Endothelial cell of umbilical vein (primary cell): ENCODE data around the gene OR13J1. TPM values are rescaled to one million over a fixed set of nuclear protein-coding genes. Genes with fewer than 3 reads are reported as not detected.

ENCODE experiments used
- BruUV-seq: library from RNA; stranded (reverse); fragments of 400-500 nt; replicated peaks from 2 replicates; lab custom pipeline; 2021; lab: Mats Ljungman, UMichigan
- CTCF ChIA-PET: fragments of 300-600, 350-600 bp; sonication (Branson Sonifier 250); formaldehyde crosslinking; loops from one replicate; lab custom pipeline; 2021; ENCODE audit warnings: antibody characterized with exemption, inconsistent platforms; lab: Charles Lee
- POLR2A ChIA-PET: fragments of 300-600, 350-600 bp; sonication (Branson Sonifier 250); formaldehyde crosslinking; loops from one replicate; lab custom pipeline; 2021; ENCODE audit warnings: antibody characterized with exemption, inconsistent platforms; lab: Charles Lee
- DNase-seq: peaks from one replicate; pipeline ENCODE4 v3.0.0-alpha.2; 2011; ENCODE audit warnings: low read depth, low spot score
- FAIRE-seq: peaks from 2 replicates; lab custom pipeline; 2011; peaks lifted over from hg19 to GRCh38; lab: Jason Lieb, UNC
- H2AFZ ChIP-seq: 2 replicates; pipeline ENCODE4 v1.6.0; 2012; ENCODE audit warnings: low read depth, low read length, control low read depth, inconsistent platforms
- H3K27ac ChIP-seq: 2 replicates; pipeline ENCODE4 v1.5.1; 2011; ENCODE audit warnings: low read depth, mild to moderate bottlenecking, control low read depth, low read length, moderate library complexity; ENCODE audit not compliant: insufficient read depth
- H3K27me3 ChIP-seq, 2 experiments: 2 replicates each; pipeline versions ENCODE4 v1.6.0 to v1.6.1; 2011; ENCODE audit warnings: low read length in 2 of 2, mixed read lengths in 1 of 2; ENCODE audit not compliant: control insufficient read depth in 2 of 2, insufficient read depth in 2 of 2
- H3K36me3 ChIP-seq, 2 experiments: 2 replicates in 1 of 2; 3 replicates in 1 of 2; pipeline ENCODE4 v1.5.1; 2011; ENCODE audit warnings: low read length in 2 of 2, mild to moderate bottlenecking in 1 of 2, moderate library complexity in 1 of 2; ENCODE audit not compliant: control insufficient read depth in 2 of 2, insufficient read depth in 2 of 2; ENCODE audit errors: extremely low read depth in 1 of 2
- H3K4me1 ChIP-seq: 3 replicates; pipeline ENCODE4 v1.5.1; 2011; ENCODE audit warnings: mild to moderate bottlenecking, low read length; ENCODE audit not compliant: control insufficient read depth, insufficient read depth; ENCODE audit errors: extremely low read depth
- H3K4me2 ChIP-seq: 2 replicates; pipeline ENCODE4 v1.6.1; 2011; ENCODE audit warnings: low read length, control low read depth, mixed read lengths; ENCODE audit not compliant: insufficient read depth
- H3K4me3 ChIP-seq, 3 experiments: fragments of 200-600 bp in 1 of 3; sonication (generic), shearing (Covaris generic) in 1 of 3; replicated peaks in 1 of 3; 2 replicates each; pipeline ENCODE4 v1.5.1; 2011 to 2016; ENCODE audit warnings: control low read depth in 3 of 3, low read length in 3 of 3, mild to moderate bottlenecking in 2 of 3, inconsistent platforms in 1 of 3, low read depth in 1 of 3, moderate library complexity in 1 of 3; ENCODE audit not compliant: insufficient read depth in 1 of 3
- H3K79me2 ChIP-seq: 2 replicates; pipeline ENCODE4 v1.6.0; 2012; ENCODE audit warnings: low read length, inconsistent platforms; ENCODE audit not compliant: control insufficient read depth, insufficient read depth
- H3K9ac ChIP-seq: replicated peaks from 2 replicates; pipeline ENCODE3; 2011; ENCODE audit warnings: low read length, control low read depth; ENCODE audit not compliant: insufficient read depth; ENCODE audit errors: extremely low read depth
- H3K9me1 ChIP-seq: replicated peaks from 3 replicates; pipeline ENCODE4 v1.6.0; 2011; ENCODE audit warnings: mild to moderate bottlenecking, low read length; ENCODE audit not compliant: control insufficient read depth, insufficient read depth; ENCODE audit errors: extremely low read depth
- H3K9me3 ChIP-seq: replicated peaks from 2 replicates; pipeline ENCODE4 v1.5.1; 2012; ENCODE audit warnings: low read length, inconsistent platforms; ENCODE audit not compliant: control insufficient read depth, insufficient read depth
- H4K20me1 ChIP-seq: replicated peaks from 2 replicates; pipeline ENCODE3; 2011; ENCODE audit warnings: mild to moderate bottlenecking, low read length; ENCODE audit not compliant: control insufficient read depth, insufficient read depth; ENCODE audit errors: extremely low read depth
- CTCF ChIP-seq, 2 donors: IDR thresholded peaks; 1 replicate in 1 of 2; 2 replicates in 1 of 2; pipeline ENCODE4 v1.5.1; 2011; ENCODE audit warnings: low read length in 2 of 2, mild to moderate bottlenecking in 2 of 2, moderate library complexity in 2 of 2, control low read depth in 1 of 2, inconsistent platforms in 1 of 2, low read depth in 1 of 2; ENCODE audit not compliant: insufficient read depth in 1 of 2; ENCODE audit errors: extremely low read depth in 1 of 2
- EZH2 ChIP-seq: IDR thresholded peaks from 2 replicates; pipeline ENCODE4 v1.6.1; 2012; ENCODE audit warnings: borderline replicate concordance, low read depth, mild to moderate bottlenecking, moderate library complexity, low read length, inconsistent platforms; ENCODE audit not compliant: severe bottlenecking
- FOS ChIP-seq: IDR thresholded peaks from 2 replicates; pipeline ENCODE4 v1.6.1; 2011; ENCODE audit warnings: mild to moderate bottlenecking, low read length, moderate library complexity, borderline replicate concordance; ENCODE audit not compliant: insufficient read depth
- GATA2 ChIP-seq: IDR thresholded peaks from 2 replicates; pipeline ENCODE4 v1.7.0; 2011; ENCODE audit warnings: low read depth, mild to moderate bottlenecking, moderate library complexity, mixed read lengths, low read length; ENCODE audit not compliant: insufficient read length, insufficient read depth
- JUN ChIP-seq: IDR thresholded peaks from 2 replicates; pipeline ENCODE4 v1.6.1; 2011; ENCODE audit warnings: borderline replicate concordance, low read depth; ENCODE audit not compliant: insufficient read length, insufficient read depth
- MAX ChIP-seq: IDR thresholded peaks from 2 replicates; pipeline ENCODE4 v1.6.1; 2011; ENCODE audit not compliant: insufficient read depth, insufficient read length
- MYC ChIP-seq: IDR thresholded peaks from one replicate; pipeline ENCODE4 v1.6.1; 2011; ENCODE audit warnings: mild to moderate bottlenecking, low read depth, low read length
- POLR2A ChIP-seq: IDR thresholded peaks from 2 replicates; pipeline ENCODE4 v1.6.1; 2012; ENCODE audit warnings: low read depth, mild to moderate bottlenecking, control low read depth, low read length
- POLR2AphosphoS5 ChIP-seq: IDR thresholded peaks from 2 replicates; pipeline ENCODE4 v1.6.1; 2012; ENCODE audit warnings: low read depth, mild to moderate bottlenecking, control low read depth, low read length, moderate library complexity; ENCODE audit not compliant: insufficient read depth
- dilution Hi-C: fragments of 300-500 bp; cut with MboI; formaldehyde crosslinking; loops from one replicate; pipeline ENCODE4 v1.15.0; 2019; ENCODE audit warnings: low sequenced_read_pairs; ENCODE audit not compliant: extremely low pct_ligation_motif_present
- intact Hi-C: fragments of 100-400 bp; cut with micrococcal nuclease; formaldehyde crosslinking; loops from one replicate; pipeline ENCODE4 v1.10.0; 2022
- polyA plus RNA-seq, 4 experiments: library from polyadenylated mRNA; depleted of rRNA in 3 of 4; stranded (reverse) in 3 of 4; unstranded in 1 of 4; fragments of >200 nt; gene quantifications; 2 replicates each; pipeline versions ENCODE4 v1.2.1 to v1.2.3, GENCODE V29; 2011 to 2012; ENCODE audit warnings: missing spikeins in 1 of 4
- total RNA-seq: library from RNA; stranded (reverse); gene quantifications from 2 replicates; pipeline ENCODE4 v1.2.3, GENCODE V29; 2021

OR13J1 gene
- total and polyA plus RNA-seq, 2 donors (not counting 3 experiments of a cell fraction or from before 2014, with no cell fraction given), result not detected

GRCh38 chr9:35829084-35829763, 41.0 kb downstream of the OR13J1 start, which contains the start of gene TMEM8B:
Gene TMEM8B, plus strand, starts transcription at chr9:35829228. Its CDS starts 220 bp downstream, at chr9:35829448.
- no TSS peak for BruUV-seq
- CTCF ChIA-PET, result interaction anchor here (0.7 to 7.6 kb wide), 10 partner anchors 12 to 117 kb away, joined by 3 to 277 read pairs (median 5); partner anchors contain the start of genes HINT2 and NPR2

GRCh38 chr9:35828716-35829083, 41.5 kb downstream of the OR13J1 start, which contains the start of gene FAM221B:
Gene FAM221B, minus strand, starts transcription at chr9:35828732. Its CDS starts 2,571 bp downstream, at chr9:35826161.
- no TSS peak for BruUV-seq
- Histone ChIP-seq H3K27ac (peak within 1 kb of the TSS; percentile 34), H2AFZ (peak within 1 kb of the TSS; percentile 97), H3K4me2 (peak within 1 kb of the TSS; percentile 74), H3K79me2 (no peaks in the 10 kb centered on the region), H3K9ac (peak within 1 kb of the TSS; percentile 64), H3K27me3 (no peaks in the 10 kb centered on the region), H3K4me1 (peaks cover 9% of the 10 kb centered on the region), H4K20me1 (no peaks in the 10 kb centered on the region), H3K4me3 (peak within 1 kb of the TSS; percentile 54 to 60 (median 60)), H3K36me3 (no peaks in the 10 kb centered on the region), H3K9me3 (no peaks in the 10 kb centered on the region), H3K9me1 (no peaks in the 10 kb centered on the region)
- intact Hi-C loops, result loop anchor here (5.0 kb wide), 1 partner anchor 119 kb away; no protein-coding TSS in a partner anchor
- no peak for TF ChIP-seq POLR2AphosphoS5
- no peak for TF ChIP-seq POLR2A
- no peak for TF ChIP-seq MYC
- no peak for TF ChIP-seq FOS
- TF ChIP-seq MAX, result no peak
- TF ChIP-seq JUN, result no peak
- TF ChIP-seq EZH2, result no peak
- TF ChIP-seq GATA2, result no peak
- TF ChIP-seq CTCF (IDR thresholded peaks at IDR 0.05; ENCODE audit: extremely low read depth in 1 of 2, insufficient read depth in 1 of 2, low read depth in 1 of 2, low read length in 2 of 2), result no peak
- no peak for FAIRE-seq
- DNase-seq, result no peak
- CTCF ChIA-PET, result interaction anchor here (0.7 to 7.6 kb wide), 10 partner anchors 13 to 117 kb away, joined by 3 to 277 read pairs (median 5); partner anchors contain the start of genes HINT2 and NPR2
- dilution Hi-C loops, result no loop called here
- POLR2A ChIA-PET, result interaction anchor here (0.7 kb wide), 1 partner anchor 33 kb away, joined by 5 read pairs; no protein-coding TSS in a partner anchor

More at GRCh38 chr9:35829084-35829763, 41.0 kb downstream of the OR13J1 start, which contains the start of gene TMEM8B:
- H3K9me3 ChIP-seq, result no peaks in the 10 kb centered on the region
- H3K9ac ChIP-seq, result peak within 1 kb of the TSS; percentile 64
- peak within 1 kb of the TSS; percentile 74 for H3K4me2 ChIP-seq
- TF ChIP-seq POLR2A (peak; percentile 57), JUN (no peak), POLR2AphosphoS5 (no peak)
- no peaks in the 10 kb centered on the region for H3K36me3 ChIP-seq
- FAIRE-seq, result peak; percentile 95
- peak; percentile 91 for DNase-seq
- no peaks in the 10 kb centered on the region for H4K20me1 ChIP-seq
- peak within 1 kb of the TSS; percentile 34 for H3K27ac ChIP-seq
- POLR2A ChIA-PET, result interaction anchor here (0.7 kb wide), 1 partner anchor 34 kb away, joined by 5 read pairs; no protein-coding TSS in a partner anchor
- peak within 1 kb of the TSS; percentile 54 to 60 (median 60) for H3K4me3 ChIP-seq
- H3K4me1 ChIP-seq, result peaks cover 9% of the 10 kb centered on the region
- intact Hi-C loops, result loop anchor here (5.0 kb wide), 1 partner anchor 118 kb away; no protein-coding TSS in a partner anchor
- H3K9me1 ChIP-seq, result no peaks in the 10 kb centered on the region
- H3K27me3 ChIP-seq, result no peaks in the 10 kb centered on the region
- dilution Hi-C loops, result no loop called here
- H3K79me2 ChIP-seq, result no peaks in the 10 kb centered on the region
- H2AFZ ChIP-seq, result peak within 1 kb of the TSS; percentile 97
